HG02970 (cell line): ENCODE results near the gene SLC16A8.
A peak's percentile ranks its signal among the peaks of the same experiment; 100 is the strongest.

Experiments used
- ATAC-seq: cut with Tn5 transposase; IDR thresholded peaks from one replicate; pipeline ENCODE4 v1.9.1; 2021; ENCODE audit warnings: mild to moderate bottlenecking, moderate library complexity, moderate number of reproducible peaks; ENCODE audit not compliant: unreplicated experiment, low FRiP score

The SLC16A8 gene

DNA sequence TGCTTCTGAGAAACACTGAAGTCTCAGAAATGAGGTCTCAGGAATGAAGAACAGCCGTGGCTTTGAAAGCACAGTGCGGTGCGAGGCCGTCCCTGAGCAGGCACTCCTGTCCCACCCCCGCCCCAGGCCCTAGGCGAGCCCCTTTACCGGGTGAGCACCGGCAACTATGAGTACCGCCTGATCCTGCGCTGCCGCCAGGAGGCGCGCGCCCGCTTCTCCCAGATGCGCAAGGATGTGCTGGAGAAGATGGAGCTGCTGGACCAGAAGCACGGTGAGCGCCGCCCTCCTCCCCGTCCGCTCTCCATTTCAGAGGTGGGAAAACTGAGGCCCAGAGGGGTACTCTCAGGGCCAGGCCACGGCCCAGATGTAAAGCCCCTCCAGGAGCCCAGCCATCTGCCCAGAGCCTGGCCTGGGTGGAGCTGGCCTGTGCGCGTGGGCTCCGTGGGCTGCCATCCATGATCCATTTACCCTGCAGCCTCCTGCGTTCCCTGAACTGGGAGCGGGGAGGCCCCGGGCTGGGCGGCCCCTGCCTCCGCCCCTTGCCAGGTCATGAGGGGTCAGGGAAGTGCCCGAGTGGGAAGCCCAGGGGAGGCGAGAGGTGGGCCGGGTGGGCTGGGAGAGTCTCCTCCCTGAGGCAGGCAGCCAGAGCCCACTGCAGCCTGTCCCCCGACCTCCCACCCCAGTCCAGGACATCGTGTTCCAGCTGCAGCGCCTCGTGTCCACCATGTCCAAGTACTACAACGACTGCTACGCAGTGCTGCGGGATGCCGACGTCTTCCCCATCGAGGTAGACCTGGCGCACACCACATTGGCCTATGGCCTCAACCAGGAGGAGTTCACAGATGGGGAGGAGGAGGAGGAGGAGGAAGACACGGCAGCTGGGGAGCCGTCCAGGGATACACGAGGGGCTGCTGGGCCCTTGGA is 9.5 kb downstream of the SLC16A8 start:
- ATAC-seq = no peak

GRCh38 chr22:38073150-38074130 is 10.5 kb downstream of the SLC16A8 start:
- no peak for ATAC-seq

DNA sequence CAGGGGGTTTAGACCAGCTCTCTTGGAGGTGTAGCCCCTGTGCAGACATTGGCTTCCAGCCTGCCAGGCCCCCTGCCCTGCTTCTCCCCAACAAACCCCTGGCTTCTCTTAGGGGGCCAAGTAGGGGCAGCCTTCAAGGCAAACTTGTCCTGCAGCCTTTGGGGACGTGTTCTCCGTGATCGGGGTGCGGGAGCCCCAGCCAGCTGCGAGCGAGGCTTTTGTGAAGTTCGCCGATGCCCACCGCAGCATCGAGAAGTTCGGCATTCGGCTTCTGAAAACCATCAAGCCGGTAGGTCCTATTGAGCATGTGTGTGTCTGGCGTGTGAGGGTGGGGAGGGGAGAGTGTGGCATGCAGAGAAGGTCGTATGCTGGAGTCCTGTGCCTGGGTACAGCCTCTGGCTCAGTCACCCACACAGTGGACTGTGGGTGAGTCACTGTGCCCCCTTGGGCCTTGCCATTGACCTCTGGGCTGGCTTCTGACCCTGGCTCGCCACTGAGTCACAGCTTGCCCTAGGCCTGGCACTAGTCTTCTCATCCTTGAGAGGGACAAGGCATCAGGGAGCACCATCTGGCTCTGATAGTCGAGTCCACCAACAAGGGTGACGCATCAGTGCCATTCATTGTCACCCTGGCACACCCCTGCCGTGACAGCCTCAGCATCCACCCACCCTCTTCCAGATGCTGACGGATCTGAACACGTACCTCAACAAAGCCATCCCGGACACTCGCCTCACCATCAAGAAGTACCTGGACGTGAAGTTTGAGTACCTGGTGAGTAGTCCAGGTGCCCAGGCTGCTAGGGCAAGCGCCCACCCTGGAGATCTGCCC is 11.4 kb downstream of the SLC16A8 start:
- ATAC-seq = no peak

- ATAC-seq = no peak
Observed at GRCh38 chr22:38071421-38072321, 12.3 kb downstream of the SLC16A8 start.

DNA sequence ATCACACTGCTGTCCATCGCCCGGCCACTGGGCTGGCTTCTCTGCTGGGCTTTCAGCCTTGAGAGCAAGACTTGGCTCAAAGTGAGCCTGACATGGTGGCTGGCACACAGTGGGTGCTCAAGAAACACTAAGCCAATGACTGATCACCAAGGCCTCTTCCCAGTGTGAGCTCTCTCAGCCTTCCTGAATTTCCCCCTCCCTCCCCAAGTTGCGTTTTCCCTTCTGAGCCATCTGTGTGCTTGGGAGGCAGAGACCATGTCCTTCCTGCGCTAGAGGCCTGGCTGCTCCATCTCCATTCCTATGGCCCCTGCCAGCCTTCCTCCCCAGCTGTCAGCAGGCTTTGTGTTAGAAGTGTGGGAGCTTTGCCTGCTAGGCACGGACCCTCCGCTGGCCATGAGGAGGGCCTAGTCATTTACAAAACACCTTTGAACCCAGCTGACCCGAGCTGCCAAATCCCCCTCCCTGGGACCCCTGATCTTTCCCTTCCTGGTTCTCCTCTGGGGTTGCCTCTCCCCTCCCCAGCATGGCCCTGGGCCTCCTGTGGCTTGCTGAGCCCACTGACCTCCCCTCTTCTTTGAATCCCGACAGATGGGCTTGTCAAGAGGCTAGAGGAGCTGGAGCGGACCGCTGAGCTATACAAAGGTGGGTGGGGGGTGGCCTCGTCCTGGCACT is 13.6 kb downstream of the SLC16A8 start:
- no peak for ATAC-seq

DNA sequence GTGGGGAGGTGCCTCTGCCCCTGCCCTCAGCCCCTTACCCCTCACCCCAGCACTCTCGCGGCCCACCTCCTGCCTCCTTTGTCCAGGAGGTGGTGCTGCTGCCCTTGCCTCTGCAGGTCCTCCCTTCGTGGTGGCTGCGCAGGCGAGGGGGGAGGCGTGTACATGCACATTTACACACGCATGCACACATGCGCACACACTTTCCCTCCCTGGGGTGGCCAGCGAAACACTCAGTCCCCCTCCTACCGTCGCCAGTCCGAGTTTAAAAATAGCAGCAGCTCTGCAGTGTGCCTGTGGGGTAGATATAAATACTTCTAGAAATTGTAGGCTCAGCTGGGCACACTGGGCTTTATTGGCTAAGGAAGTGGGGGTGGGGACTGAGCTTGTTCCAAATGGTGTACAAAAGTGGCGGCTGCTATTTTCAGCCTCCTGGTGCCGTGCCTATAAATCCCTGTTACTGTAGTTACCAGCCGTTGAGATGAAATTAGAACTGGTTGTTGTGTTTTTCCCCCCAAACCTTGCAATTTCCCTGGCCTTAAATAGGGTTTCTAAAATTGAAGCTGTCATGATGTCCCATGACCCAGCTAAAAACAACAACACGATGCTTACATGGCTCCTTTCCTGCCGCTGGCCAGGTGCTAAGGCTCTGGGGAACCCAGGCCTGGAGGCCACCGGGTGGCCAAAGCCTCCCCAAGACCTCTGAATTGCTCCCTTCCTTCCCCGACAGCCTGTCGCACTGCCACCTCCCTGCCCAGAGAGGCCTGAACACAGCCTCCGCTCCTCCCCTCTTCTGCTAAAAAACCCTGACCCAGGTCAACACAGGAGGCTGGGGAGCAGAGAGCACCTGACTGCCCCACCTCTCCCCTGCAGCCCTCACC is 14.4 kb downstream of the SLC16A8 start:
- no peak for ATAC-seq

- no peak for ATAC-seq
Observed at GRCh38 chr22:38068641-38069371, 15.2 kb downstream of the SLC16A8 start.

DNA sequence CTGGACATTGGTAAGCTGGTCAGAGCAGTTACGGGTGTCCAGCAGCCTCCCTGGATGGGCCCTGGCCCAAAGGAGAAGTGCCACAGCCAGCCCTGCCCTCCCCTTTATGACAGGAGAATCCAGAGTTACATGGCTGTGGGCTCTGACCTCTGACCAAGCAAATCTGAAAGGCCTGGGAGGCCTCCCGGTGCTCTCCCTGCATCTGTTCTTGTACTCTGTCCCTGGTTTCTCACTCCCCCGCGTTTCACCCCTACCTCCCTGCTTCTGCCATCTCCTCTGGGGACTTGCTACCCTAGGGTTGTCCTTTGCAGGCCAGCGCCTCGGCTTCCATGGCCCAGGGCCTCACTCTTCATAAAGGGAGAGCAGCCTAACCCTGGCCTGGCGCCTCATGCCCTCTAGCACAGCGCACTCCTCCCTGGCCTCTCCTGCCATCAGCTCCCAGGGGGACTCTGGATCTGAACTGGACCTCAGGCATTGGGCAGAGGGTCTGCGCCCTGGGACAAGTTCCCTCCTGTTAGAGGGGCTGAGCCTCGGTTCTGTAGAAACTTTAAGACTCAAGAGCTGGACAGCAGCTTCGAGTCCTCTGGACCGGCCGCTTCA is 16.1 kb downstream of the SLC16A8 start:
- ATAC-seq = no peak

DNA sequence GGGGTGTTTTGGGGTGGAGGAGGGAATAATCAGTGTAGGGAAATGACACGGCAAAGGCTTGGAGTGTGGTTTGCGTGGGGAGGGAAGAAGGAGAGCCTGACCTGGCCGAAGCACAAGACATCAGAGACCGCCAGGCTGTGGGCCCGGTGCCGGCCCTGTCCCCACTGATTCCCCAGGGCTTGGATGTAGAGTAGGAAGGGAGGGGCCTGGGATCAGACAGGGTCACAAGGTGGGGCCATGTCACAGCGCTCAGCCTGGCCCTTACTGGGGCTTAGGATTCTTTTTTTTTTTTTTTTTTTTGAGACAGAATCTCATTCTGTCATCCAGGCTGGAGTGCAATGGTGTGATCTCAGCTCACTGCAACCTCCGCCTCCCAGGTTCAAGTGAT is 17.0 kb downstream of the SLC16A8 start:
- no peak for ATAC-seq

- no peak for ATAC-seq
Observed at GRCh38 chr22:38066381-38067027, 17.5 kb downstream of the SLC16A8 start.

- ATAC-seq = no peak
Observed at GRCh38 chr22:38065539-38065938, 18.4 kb downstream of the SLC16A8 start.

DNA sequence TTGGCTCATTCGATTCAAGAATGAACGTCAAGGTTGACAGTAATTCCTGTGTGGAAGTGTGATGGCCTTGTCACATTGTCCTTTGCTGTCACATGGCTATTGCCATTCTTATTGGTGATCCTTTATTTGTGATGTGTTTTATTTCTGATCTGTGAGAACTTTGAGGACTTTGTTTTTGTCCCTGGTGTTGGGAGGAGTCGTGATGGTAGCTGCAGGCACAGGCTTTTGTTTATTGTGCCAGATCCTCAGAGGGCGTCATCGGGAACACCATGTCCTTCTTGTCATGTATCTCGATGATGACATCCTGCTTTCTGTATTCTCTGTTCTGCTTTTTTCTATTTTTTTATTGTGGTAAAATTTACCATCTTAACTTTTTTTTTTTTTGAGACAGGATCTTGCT is 21.2 kb downstream of the SLC16A8 start:
- no peak for ATAC-seq

- ATAC-seq = no peak
Observed at GRCh38 chr22:38056969-38057891, 26.8 kb downstream of the SLC16A8 start, which contains the start of gene PICK1. TSS of gene PICK1 (plus strand) at chr22:38057404. CDS start at chr22:38057810, 406 bp downstream.

GRCh38 chr22:38051900-38052862 is 31.8 kb downstream of the SLC16A8 start:
- peak; percentile 57 for ATAC-seq
